ENCODE data around the gene TRIM33. TPM values are rescaled to one million over a fixed set of nuclear protein-coding genes. Genes with fewer than 3 reads are reported as not detected.

Gene TRIM33
- total and polyA plus RNA-seq, 2 of the 13 experiments (the other 11 are each of a cell fraction or from before 2014, with no cell fraction given) = 35.5 to 42.2 TPM

DNA sequence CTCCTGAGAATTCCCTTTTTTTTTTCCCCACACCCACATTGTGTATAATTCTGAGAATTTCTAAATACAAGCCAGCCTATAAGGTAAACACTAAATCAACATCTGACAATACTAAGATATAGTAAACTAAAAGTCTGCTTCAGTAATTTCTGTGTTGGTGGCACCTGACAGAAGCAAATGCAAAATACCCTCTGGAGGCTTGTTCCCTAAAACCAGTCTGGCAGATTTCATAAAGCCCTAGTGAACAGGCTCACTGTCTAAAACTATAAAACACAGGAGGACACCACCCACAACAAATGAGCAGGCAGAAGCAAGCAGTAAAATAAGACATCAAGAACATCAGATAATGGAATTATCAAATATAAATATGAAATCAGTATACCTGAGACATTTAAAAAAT is 11.5 kb downstream of the TRIM33 start:
- no peak overlapping the region for H3K9ac ChIP-seq (ENCODE audit: insufficient read depth, low read depth, low read length)
- H3K4me2 ChIP-seq (ENCODE audit: low read depth, low read length) = no peak overlapping the region
- no peaks in the 10 kb centered on the region for H3K27me3 ChIP-seq (ENCODE audit: control insufficient read depth in 1 of 2, insufficient read depth in 2 of 2, low read length in 2 of 2)
- in situ Hi-C loops (cut with HindIII; ENCODE audit: extremely low pct_ligation_motif_present, low pct_unique_long_range_greater_than_20kb) = no loop called here
- peaks cover 26% of the 10 kb centered on the region for H3K4me1 ChIP-seq (ENCODE audit: insufficient read depth, low read length)
- H4K20me1 ChIP-seq (ENCODE audit: insufficient read depth, low read length) = 0 out of 2 replicates have a peak, but pooled peaks cover 17% of the 10 kb centered on the region
- intact Hi-C loops (cut with micrococcal nuclease; ENCODE audit: unreplicated experiment) = no loop called here
- no peak overlapping the region for H3K27ac ChIP-seq (ENCODE audit: extremely low read length, insufficient read depth, low read length)
- no peaks in the 10 kb centered on the region for H3K36me3 ChIP-seq (replicated peaks in 1 of 2; ENCODE audit: control insufficient read depth in 1 of 2, insufficient read depth in 2 of 2, low read length in 2 of 2)
- no TSS peak for BruUV-seq (replicated peaks)
- no peak overlapping the region for H3K4me3 ChIP-seq (replicated peaks in 1 of 3; ENCODE audit: insufficient read depth in 1 of 3, low read depth in 2 of 3, low read length in 3 of 3)
- ATAC-seq (no peak), DNase-seq (ENCODE audit: low spot score) (no peak), FAIRE-seq (no peak)
- no peak overlapping the region for H2AFZ ChIP-seq (ENCODE audit: low read length)
- ChIA-PET CTCF (ENCODE audit: low intra/inter-chr PET ratio, low total read pairs) (no interaction called here), POLR2A (no interaction called here)
- H3K9me3 ChIP-seq (ENCODE audit: low read length) = no peaks in the 10 kb centered on the region
- H3K79me2 ChIP-seq (ENCODE audit: insufficient read depth, low read length) = peaks cover 97% of the 10 kb centered on the region
- TF ChIP-seq NR2F6 (IDR thresholded peaks at IDR 0.05) (no peak), NR2F6 (CRISPR knock-in tag; IDR thresholded peaks at IDR 0.05) (no peak), ZNF337 (CRISPR knock-in tag; IDR thresholded peaks at IDR 0.05; ENCODE audit: borderline replicate concordance, low read depth) (no peak), ZNF737 (CRISPR knock-in tag; IDR thresholded peaks at IDR 0.05; ENCODE audit: borderline replicate concordance) (no peak), TCF7 (IDR thresholded peaks at IDR 0.05; ENCODE audit: low read depth) (no peak), MAZ (IDR thresholded peaks at IDR 0.05; ENCODE audit: borderline replicate concordance, low read depth, low read length) (no peak), MAZ (CRISPR knock-in tag; IDR thresholded peaks at IDR 0.05; ENCODE audit: low read depth) (no peak), ZSCAN29 (CRISPR knock-in tag; conservative IDR thresholded peaks at IDR 0.05) (no peak), MEIS2 (CRISPR knock-in tag; IDR thresholded peaks at IDR 0.05) (no peak), SP1 (IDR thresholded peaks at IDR 0.05) (no peak), SP1 (CRISPR knock-in tag; IDR thresholded peaks at IDR 0.05) (no peak), RFXAP (CRISPR knock-in tag; IDR thresholded peaks at IDR 0.05; ENCODE audit: borderline replicate concordance) (no peak), ZKSCAN5 (CRISPR knock-in tag; IDR thresholded peaks at IDR 0.05) (no peak)
- TF ChIP-seq, protein P1, sequence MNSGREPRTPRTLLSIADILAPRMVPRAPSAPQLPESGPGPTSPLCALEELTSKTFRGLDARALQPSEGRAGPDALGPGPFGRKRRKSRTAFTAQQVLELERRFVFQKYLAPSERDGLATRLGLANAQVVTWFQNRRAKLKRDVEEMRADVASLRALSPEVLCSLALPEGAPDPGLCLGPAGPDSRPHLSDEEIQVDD (CRISPR knock-in tag; IDR thresholded peaks at IDR 0.05; ENCODE audit: borderline replicate concordance) = no peak
- TF ChIP-seq, protein P2, sequence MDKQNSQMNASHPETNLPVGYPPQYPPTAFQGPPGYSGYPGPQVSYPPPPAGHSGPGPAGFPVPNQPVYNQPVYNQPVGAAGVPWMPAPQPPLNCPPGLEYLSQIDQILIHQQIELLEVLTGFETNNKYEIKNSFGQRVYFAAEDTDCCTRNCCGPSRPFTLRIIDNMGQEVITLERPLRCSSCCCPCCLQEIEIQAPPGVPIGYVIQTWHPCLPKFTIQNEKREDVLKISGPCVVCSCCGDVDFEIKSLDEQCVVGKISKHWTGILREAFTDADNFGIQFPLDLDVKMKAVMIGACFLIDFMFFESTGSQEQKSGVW (CRISPR knock-in tag; IDR thresholded peaks at IDR 0.05; ENCODE audit: borderline replicate concordance) = no peak
- TF ChIP-seq, protein P3, sequence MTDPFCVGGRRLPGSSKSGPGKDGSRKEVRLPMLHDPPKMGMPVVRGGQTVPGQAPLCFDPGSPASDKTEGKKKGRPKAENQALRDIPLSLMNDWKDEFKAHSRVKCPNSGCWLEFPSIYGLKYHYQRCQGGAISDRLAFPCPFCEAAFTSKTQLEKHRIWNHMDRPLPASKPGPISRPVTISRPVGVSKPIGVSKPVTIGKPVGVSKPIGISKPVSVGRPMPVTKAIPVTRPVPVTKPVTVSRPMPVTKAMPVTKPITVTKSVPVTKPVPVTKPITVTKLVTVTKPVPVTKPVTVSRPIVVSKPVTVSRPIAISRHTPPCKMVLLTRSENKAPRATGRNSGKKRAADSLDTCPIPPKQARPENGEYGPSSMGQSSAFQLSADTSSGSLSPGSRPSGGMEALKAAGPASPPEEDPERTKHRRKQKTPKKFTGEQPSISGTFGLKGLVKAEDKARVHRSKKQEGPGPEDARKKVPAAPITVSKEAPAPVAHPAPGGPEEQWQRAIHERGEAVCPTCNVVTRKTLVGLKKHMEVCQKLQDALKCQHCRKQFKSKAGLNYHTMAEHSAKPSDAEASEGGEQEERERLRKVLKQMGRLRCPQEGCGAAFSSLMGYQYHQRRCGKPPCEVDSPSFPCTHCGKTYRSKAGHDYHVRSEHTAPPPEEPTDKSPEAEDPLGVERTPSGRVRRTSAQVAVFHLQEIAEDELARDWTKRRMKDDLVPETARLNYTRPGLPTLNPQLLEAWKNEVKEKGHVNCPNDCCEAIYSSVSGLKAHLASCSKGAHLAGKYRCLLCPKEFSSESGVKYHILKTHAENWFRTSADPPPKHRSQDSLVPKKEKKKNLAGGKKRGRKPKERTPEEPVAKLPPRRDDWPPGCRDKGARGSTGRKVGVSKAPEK (CRISPR knock-in tag; IDR thresholded peaks at IDR 0.05; ENCODE audit: borderline replicate concordance) = no peak
- TF ChIP-seq, protein P4, sequence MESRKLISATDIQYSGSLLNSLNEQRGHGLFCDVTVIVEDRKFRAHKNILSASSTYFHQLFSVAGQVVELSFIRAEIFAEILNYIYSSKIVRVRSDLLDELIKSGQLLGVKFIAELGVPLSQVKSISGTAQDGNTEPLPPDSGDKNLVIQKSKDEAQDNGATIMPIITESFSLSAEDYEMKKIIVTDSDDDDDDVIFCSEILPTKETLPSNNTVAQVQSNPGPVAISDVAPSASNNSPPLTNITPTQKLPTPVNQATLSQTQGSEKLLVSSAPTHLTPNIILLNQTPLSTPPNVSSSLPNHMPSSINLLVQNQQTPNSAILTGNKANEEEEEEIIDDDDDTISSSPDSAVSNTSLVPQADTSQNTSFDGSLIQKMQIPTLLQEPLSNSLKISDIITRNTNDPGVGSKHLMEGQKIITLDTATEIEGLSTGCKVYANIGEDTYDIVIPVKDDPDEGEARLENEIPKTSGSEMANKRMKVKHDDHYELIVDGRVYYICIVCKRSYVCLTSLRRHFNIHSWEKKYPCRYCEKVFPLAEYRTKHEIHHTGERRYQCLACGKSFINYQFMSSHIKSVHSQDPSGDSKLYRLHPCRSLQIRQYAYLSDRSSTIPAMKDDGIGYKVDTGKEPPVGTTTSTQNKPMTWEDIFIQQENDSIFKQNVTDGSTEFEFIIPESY (CRISPR knock-in tag; IDR thresholded peaks at IDR 0.05) = no peak
- TF ChIP-seq, protein P5, sequence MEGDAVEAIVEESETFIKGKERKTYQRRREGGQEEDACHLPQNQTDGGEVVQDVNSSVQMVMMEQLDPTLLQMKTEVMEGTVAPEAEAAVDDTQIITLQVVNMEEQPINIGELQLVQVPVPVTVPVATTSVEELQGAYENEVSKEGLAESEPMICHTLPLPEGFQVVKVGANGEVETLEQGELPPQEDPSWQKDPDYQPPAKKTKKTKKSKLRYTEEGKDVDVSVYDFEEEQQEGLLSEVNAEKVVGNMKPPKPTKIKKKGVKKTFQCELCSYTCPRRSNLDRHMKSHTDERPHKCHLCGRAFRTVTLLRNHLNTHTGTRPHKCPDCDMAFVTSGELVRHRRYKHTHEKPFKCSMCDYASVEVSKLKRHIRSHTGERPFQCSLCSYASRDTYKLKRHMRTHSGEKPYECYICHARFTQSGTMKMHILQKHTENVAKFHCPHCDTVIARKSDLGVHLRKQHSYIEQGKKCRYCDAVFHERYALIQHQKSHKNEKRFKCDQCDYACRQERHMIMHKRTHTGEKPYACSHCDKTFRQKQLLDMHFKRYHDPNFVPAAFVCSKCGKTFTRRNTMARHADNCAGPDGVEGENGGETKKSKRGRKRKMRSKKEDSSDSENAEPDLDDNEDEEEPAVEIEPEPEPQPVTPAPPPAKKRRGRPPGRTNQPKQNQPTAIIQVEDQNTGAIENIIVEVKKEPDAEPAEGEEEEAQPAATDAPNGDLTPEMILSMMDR (CRISPR knock-in tag; IDR thresholded peaks at IDR 0.05) = no peak
- TF ChIP-seq, protein P6, sequence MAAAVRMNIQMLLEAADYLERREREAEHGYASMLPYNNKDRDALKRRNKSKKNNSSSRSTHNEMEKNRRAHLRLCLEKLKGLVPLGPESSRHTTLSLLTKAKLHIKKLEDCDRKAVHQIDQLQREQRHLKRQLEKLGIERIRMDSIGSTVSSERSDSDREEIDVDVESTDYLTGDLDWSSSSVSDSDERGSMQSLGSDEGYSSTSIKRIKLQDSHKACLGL (CRISPR knock-in tag; IDR thresholded peaks at IDR 0.05) = no peak
